SK-N-SH treated with all-trans-retinoic acid at 6 μM for 48 hours (cell line): ENCODE measurements around the gene KLHL42.

Source experiments
- ARNTL ChIP-seq: fragments of 450-650 bp; formaldehyde crosslinking; IDR thresholded peaks from 2 replicates; pipeline ENCODE4 v1.5.0; 2020; ENCODE audit warnings: low read depth, mild to moderate bottlenecking, moderate library complexity, borderline replicate concordance
- BACH2 ChIP-seq: fragments of 250-450 bp; sonication (Bioruptor Pico); IDR thresholded peaks from 2 replicates; pipeline ENCODE4 v1.9.0; 2021; ENCODE audit warnings: mild to moderate bottlenecking, borderline replicate concordance
- CREB5 ChIP-seq: fragments of 250-450 bp; sonication (Bioruptor Pico); IDR thresholded peaks from 2 replicates; pipeline ENCODE4 v1.5.1; 2020; ENCODE audit warnings: low read depth, mild to moderate bottlenecking, moderate library complexity
- CSRNP3 ChIP-seq: fragments of 250-450 bp; sonication (Bioruptor Pico); IDR thresholded peaks from 2 replicates; pipeline ENCODE4 v1.5.1; 2021; ENCODE audit warnings: mild to moderate bottlenecking, moderate library complexity
- ESRRG ChIP-seq: fragments of 250-450 bp; sonication (Bioruptor Pico); IDR thresholded peaks from 2 replicates; pipeline ENCODE4 v1.6.1; 2021; ENCODE audit warnings: mild to moderate bottlenecking
- GLIS3 ChIP-seq: fragments of 250-450 bp; sonication (Bioruptor Pico); IDR thresholded peaks from 2 replicates; pipeline ENCODE4 v1.5.0; 2020; ENCODE audit warnings: mild to moderate bottlenecking, moderate library complexity
- ISL1 ChIP-seq: fragments of 250-450 bp; sonication (Bioruptor Pico); IDR thresholded peaks from 2 replicates; pipeline ENCODE4 v2.1.2; 2022; ENCODE audit warnings: mild to moderate bottlenecking, moderate library complexity
- PATZ1 ChIP-seq: fragments of 250-450 bp; sonication (Bioruptor Pico); IDR thresholded peaks from 2 replicates; pipeline ENCODE4 v1.8.0; 2020; ENCODE audit warnings: mild to moderate bottlenecking, moderate library complexity, borderline replicate concordance
- POU6F1 ChIP-seq: fragments of 250-450 bp; sonication (Bioruptor Pico); IDR thresholded peaks from 2 replicates; pipeline ENCODE4 v1.8.0; 2021; ENCODE audit warnings: low read depth, mild to moderate bottlenecking, moderate library complexity, borderline replicate concordance
- TSHZ2 ChIP-seq: fragments of 250-450 bp; sonication (Bioruptor Pico); IDR thresholded peaks from 2 replicates; pipeline ENCODE4 v1.5.0; 2020; ENCODE audit warnings: mild to moderate bottlenecking, moderate library complexity
- ZNF70 ChIP-seq: fragments of 450-650 bp; formaldehyde crosslinking; IDR thresholded peaks from 2 replicates; pipeline ENCODE4 v1.5.0; 2020; ENCODE audit warnings: mild to moderate bottlenecking, moderate library complexity
- ZNF8 ChIP-seq: fragments of 450-650 bp; formaldehyde crosslinking; IDR thresholded peaks from 2 replicates; pipeline ENCODE4 v1.5.0; 2020; ENCODE audit warnings: mild to moderate bottlenecking, moderate library complexity

GRCh38 chr12:27766587-27766986, 13.4 kb upstream of the KLHL42 start:
- TF ChIP-seq ESRRG (CRISPR knock-in tag) (no peak), TSHZ2 (no peak), CSRNP3 (CRISPR knock-in tag) (no peak), PATZ1 (no peak), POU6F1 (CRISPR knock-in tag) (no peak), ARNTL (CRISPR knock-in tag) (no peak), BACH2 (CRISPR knock-in tag) (no peak), ZNF70 (no peak), CREB5 (CRISPR knock-in tag) (no peak), GLIS3 (no peak), ISL1 (no peak), ZNF8 (CRISPR knock-in tag) (no peak)
